ENCODE measurements around the gene HMGA1. TPM values are rescaled to one million over a fixed set of nuclear protein-coding genes. Genes with fewer than 3 reads are reported as not detected.

The HMGA1 gene, protein sequence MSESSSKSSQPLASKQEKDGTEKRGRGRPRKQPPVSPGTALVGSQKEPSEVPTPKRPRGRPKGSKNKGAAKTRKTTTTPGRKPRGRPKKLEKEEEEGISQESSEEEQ
- 16.1 and 37.1 TPM in 2 replicates for total RNA-seq

DNA sequence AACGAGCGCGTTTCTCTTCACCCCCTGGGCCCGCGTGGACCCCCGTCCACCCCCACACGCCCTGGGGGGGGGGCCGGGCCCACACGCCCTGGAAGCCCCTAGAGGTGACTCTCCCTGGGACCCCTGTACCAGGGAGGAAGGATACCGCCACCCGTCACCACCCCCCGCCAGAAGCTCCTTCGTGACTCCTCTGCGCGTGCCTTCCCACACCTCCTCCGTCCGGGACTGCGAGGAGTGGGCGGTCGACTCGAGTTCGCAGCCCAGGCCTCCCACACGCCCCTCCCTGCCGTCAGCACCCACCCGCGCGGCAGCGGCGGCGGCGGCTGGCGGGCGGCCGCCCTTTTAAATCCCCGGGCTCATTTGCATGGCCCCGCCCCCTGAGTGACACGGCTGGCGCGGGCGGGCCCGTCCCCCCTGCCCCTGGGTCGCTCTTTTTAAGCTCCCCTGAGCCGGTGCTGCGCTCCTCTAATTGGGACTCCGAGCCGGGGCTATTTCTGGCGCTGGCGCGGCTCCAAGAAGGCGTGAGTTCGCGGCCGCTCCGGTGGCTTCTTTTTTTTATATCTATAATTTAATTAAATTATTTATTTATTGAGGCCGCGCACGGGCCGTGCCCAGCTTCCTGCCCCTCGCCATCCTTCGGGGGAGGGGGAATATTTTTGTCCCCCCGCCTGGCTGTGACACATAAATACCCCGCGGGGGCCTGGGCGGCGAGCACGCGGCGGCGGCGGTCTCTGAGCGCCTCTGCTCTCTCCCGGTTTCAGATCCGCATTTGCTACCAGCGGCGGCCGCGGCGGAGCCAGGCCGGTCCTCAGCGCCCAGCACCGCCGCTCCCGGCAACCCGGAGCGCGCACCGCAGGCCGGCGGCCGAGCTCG is at the start of gene HMGA1:
TSS of gene HMGA1 (plus strand) at position 431 of the 873 bp plus-strand sequence. CDS start 3,908 bp downstream, outside the sequence.

DNA sequence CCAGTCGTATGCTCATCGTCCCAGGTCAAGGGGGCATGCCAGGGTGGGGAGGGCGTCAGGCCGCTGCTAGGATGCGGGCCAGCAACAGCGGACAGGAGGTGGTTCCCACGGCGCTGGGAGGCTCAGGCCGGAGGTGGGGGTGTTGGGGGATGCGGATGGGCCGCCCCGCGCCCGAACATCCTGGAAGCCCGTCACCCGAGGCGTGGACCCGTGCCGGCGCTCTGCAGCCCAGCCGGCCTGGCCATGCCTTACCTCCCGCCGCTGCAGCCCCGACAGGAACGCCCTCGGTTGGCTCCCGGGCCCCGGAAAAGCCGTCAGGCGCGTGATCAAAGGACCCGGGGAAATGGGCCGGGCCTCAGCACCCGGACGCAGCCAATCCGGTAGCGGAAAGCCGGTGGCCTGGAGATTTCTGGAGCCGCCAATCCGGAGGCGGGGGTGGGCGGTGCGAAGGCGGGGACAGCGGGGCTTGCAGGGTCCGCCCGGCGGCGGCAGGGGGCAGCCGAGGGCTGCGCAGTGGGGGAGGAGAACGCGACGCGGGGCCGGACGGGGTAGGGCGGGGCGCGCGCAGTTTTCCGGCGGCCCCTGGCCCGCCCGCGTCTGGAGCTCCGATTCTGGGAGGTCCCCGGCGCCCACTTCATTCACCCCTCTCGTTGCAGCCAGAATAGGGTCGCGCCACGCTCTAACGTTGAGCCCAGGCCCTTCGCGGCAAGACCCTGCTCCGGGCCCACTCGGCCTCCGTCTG is 12.2 kb downstream of the HMGA1 start, which contains the start of gene SMIM29:
TSS of gene SMIM29 (minus strand) at position 280 of the 742 bp plus-strand sequence. CDS start 1,215 bp downstream, outside the sequence.

Small RNA genes within 50 kb of the gene (small RNA-seq; reads per million reads assigned to genes)
- gene MIR6835: not detected

Other genes starting within 250 kb of the HMGA1 start
- 0.11 TPM in 1 of 2 replicates, not detected in the other for gene GRM4, start 90.8 kb upstream of the HMGA1 start, total RNA-seq
- 11.1 and 13.0 TPM in 2 replicates for gene SMIM29, start 12.1 kb downstream of the HMGA1 start, total RNA-seq
- 25.9 and 38.2 TPM in 2 replicates for gene NUDT3, start 155.8 kb downstream of the HMGA1 start, total RNA-seq
- gene RPS10, start 189.2 kb downstream of the HMGA1 start, total RNA-seq: 1,958 and 2,358 TPM in 2 replicates
- not detected in 2 replicates for gene PACSIN1, start 229.2 kb downstream of the HMGA1 start, total RNA-seq

Data from articular chondrocyte of knee joint (primary cell).